ELF-1 (cell line): Measurements from ENCODE around the gene OLR1.
A peak's percentile ranks its signal among the peaks of the same experiment; 100 is the strongest.

Experiments
- DNase-seq: peaks from one replicate; pipeline ENCODE4 v3.0.0-alpha.2; 2016; ENCODE audit warnings: low read depth, low spot score

Gene OLR1

GRCh38 chr12:10153271-10154144 lies 18.4 kb downstream of the OLR1 start:
- peak; percentile 88 for DNase-seq

GRCh38 chr12:10151621-10152020 lies 20.3 kb downstream of the OLR1 start:
- no peak for DNase-seq

GRCh38 chr12:10147714-10148403 lies 24.1 kb downstream of the OLR1 start:
- DNase-seq = no peak

DNA sequence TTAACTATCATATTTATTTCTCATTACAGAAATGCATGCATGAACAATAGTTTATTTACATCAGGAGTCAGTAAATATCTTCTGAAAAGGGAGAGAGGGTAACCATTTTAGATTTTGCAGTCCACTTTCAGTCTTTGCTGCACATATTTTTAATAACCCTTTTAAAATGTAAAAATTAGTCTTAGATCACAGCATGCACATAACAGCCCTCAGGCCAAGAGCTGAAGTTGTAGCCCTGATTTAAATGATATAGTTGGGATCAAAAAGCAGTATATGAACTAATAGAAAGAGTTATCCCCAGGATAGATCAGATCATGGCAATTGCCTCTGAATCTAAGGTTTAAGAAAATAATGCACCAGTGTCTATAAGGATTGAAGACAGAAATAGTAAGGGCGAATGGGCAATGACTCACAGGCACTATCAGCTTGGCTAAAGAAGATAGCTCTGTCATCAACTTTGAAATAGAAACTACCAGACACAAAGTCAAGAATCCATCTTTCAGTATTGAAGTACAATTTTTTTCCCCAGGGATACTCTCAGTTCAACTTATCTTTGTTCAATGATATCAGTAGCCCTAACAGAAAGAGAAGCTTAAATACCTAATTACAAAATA lies 28.8 kb downstream of the OLR1 start:
- DNase-seq = no peak

- DNase-seq = peak; percentile 35
These were observed 31.9 kb downstream of the OLR1 start for GRCh38 chr12:10140001-10140400.

- DNase-seq = no peak
These were observed 35.2 kb downstream of the OLR1 start for GRCh38 chr12:10136637-10137205.

GRCh38 chr12:10135126-10135525 lies 36.8 kb downstream of the OLR1 start:
- no peak for DNase-seq

- no peak for DNase-seq
These were observed 39.0 kb downstream of the OLR1 start for GRCh38 chr12:10132850-10133370.

DNA sequence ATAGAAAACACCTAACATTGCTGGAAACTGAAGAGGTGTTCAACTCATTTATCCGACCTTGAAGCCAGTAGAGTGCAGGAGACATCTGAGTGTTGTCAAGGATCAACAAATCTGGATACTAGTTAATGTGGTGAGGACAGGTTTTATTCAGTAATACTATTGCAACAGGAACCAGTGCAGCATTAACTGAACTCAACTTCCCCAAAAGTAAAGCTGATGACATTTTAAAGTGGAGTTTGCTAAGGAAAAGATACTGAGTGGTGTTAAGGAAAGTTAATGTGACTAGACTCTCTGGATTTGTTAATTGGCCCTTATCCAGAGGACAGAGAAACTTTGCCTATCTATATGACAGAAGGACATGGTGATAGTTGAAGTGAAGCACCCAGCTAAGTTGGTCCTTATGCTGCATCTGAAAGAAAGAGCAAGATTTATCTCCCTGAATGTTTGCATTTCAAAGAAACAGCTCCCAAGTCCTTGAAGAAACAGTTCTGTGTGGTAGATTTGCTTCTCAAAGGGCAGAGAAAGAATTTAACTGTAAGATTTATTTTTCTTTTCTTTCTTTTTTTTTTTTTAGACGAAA lies 40.7 kb downstream of the OLR1 start:
- no peak for DNase-seq

- DNase-seq = no peak
These were observed 41.9 kb downstream of the OLR1 start, which contains the start of gene CLEC7A for GRCh38 chr12:10130042-10130441. Gene CLEC7A (minus strand): TSS chr12:10130199. CDS start chr12:10130082, 117 bp downstream.

GRCh38 chr12:10128687-10129086 lies 43.2 kb downstream of the OLR1 start:
- DNase-seq = no peak

GRCh38 chr12:10126413-10126812 lies 45.5 kb downstream of the OLR1 start:
- DNase-seq = no peak

GRCh38 chr12:10122689-10123088 lies 49.2 kb downstream of the OLR1 start:
- no peak for DNase-seq

GRCh38 chr12:10121278-10121677 lies 50.7 kb downstream of the OLR1 start:
- DNase-seq = no peak

DNA sequence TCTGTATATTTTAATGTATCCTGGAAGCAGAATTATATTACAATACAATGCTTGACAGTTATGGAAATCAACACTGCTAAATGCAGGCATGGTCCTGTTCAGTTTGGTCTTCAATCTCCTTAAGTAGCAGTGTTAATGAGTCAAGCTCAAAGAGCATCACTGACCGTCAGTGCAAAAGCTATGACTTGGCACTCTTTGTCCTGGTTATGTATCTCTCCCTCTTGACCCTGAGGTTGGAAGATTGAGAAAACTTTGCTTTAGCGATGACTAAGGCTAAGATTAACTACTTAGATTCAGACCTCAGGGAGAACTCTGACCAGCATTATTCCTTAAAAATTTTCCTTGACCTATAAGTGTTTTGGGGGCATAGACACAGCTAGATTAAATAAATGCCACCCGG lies 52.9 kb downstream of the OLR1 start:
- no peak for DNase-seq

- no peak for DNase-seq
These were observed 56.0 kb downstream of the OLR1 start for GRCh38 chr12:10115890-10116289.

GRCh38 chr12:10115311-10115710 lies 56.6 kb downstream of the OLR1 start:
- DNase-seq = no peak

GRCh38 chr12:10113920-10114319 lies 58.0 kb downstream of the OLR1 start:
- DNase-seq = no peak

DNA sequence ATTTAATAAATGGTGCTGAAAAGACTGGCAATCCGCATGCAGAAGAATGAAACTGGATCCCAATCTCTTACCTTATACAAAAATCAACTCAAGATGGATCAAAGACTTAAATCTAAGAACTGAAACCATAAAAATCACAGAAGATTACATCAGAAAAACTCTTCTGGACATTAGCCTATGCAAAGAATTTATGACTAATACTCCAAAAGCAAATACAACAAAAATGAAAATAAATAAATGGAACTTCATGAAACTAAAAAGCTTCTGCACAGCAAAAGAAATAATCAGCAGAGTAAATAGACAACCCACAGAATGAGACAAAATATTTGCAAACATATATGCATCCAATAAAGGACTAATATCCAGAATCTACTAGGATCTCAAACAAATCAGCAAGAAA lies 58.9 kb downstream of the OLR1 start:
- DNase-seq = no peak

DNA sequence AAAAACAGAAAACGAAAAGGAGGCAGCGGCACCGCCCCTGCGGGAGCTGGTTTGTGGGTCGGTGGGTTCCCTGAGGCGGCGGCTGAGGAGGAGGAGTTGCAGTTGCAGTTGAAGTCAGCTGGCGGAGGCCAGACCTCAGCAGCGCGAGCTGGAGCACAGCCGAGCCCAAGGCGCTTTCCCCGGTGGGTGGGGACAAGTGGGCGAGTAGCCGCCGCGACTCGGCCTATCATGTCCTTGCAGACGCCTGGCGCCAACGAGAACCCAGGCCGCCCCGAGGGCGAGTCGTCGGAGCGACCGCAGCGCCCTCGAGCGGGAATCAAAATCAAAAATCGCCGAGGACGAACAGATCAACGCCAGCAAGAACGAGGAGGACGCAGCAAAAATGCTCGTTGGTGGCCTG lies 60.5 kb downstream of the OLR1 start:
- DNase-seq = peak; percentile 82

GRCh38 chr12:10110256-10110844 lies 61.6 kb downstream of the OLR1 start:
- DNase-seq = no peak
